Astrocyte of the hippocampus (primary cell): Measurements from ENCODE around the gene CPVL.

ENCODE experiments used
- DNase-seq: peaks from one replicate; pipeline ENCODE4 v3.0.0; 2011; ENCODE audit warnings: low read depth, low spot score

CPVL gene

GRCh38 chr7:29156907-29157452 lies 10.6 kb upstream of the CPVL start:
- DNase-seq: no peak

DNA sequence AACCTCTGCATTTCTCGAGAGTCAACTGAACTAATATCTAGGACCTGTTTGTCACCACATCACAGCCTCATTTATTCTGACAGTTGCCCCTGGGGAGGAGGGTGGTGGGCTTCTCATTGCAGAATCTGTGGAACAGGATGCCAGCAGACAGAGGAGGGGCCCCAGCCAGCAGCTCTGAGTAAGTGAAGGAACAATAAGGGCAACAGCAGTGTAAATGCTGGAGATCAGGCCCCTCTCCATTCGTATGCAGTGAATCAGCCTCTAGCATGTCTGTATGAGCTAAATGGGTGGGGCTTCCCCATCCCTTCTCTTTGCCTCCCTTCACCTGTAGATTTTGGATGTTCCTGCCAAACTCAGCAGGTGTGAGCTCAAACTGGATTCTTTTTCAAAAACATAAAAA lies 7.7 kb upstream of the CPVL start:
- DNase-seq: no peak

DNA sequence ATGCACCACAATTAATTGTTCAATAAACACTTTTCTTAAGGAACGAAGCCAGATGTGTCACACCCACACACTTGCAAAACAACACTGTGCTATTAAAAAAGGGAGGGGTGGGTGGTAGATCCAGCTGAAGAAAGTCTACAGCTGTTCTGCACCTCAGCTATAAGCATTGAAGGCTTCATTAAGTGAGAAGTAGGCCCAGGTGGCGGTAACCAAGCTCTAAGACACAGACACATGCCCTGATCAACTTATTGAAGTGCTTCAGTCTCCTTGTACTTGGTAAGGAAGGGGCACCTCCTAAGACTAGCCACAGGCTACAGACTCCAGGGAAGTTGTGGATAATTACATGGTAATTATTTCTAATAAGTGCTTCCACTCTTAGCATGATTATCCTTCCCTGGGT lies 4.5 kb upstream of the CPVL start:
- DNase-seq: no peak

DNA sequence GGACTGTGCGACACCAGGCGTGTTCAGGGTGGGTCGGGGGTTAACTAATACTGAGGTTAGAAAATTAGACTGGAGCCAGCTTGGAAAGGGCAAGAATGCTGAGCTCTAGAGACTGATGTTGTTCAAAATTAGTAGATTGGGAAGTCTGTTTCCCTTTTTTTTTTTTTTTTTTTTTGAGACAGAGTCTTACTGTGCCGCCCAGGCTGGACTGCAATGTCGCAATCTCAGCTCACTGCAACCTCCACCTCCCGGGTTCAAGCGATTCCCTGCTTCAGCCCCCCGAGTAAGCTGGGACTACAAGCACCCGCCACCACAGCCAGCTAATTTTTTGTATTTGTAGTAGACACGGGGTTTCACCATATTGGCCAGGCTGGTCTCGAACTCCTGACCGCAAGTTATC lies 2.7 kb upstream of the CPVL start:
- no peak for DNase-seq

DNA sequence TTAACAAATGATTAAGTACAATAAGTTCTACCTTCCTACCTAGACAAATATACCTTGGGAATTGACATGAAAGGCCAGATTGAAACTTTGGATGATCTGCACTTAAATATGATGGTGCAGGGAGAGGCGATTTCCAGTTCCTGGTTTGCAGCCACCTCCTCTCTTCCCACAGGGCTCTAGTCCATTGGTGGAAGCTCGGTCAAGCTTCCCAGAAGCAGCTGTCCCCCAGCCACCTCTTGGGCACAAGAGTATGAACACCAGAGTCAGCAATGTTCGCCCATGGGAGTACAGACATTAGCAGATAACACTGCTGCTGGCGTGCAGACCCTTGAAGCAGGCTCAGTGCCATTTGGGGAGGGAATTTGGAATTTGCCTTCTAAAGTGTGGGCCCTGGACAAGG lies 1.5 kb upstream of the CPVL start:
- DNase-seq: no peak

- peak; percentile 52 for DNase-seq
Measured at GRCh38 chr7:29146888-29147609, 712 bp upstream of the CPVL start.

- DNase-seq: no peak
Measured at GRCh38 chr7:29145553-29146056, 732 bp downstream of the CPVL start.

DNA sequence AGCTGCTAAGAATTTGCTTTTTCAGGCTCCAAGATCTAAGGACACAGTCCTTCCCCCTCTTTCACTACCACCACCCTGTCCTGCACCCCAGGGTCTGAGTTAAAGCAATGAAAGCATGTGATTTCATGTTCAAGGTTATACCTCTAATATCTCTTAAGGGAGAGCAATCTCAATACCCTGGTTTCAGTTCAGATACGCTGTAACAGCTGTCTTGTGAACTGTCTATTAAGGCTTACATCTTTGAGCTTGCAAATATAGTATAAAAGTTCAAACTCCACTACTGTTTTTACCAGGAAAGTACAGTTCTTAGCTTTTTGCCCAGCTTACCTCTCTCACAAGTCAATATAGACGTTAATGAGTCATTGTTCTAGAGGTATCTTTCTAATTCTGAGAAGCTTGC lies 2.6 kb downstream of the CPVL start:
- DNase-seq: no peak

DNA sequence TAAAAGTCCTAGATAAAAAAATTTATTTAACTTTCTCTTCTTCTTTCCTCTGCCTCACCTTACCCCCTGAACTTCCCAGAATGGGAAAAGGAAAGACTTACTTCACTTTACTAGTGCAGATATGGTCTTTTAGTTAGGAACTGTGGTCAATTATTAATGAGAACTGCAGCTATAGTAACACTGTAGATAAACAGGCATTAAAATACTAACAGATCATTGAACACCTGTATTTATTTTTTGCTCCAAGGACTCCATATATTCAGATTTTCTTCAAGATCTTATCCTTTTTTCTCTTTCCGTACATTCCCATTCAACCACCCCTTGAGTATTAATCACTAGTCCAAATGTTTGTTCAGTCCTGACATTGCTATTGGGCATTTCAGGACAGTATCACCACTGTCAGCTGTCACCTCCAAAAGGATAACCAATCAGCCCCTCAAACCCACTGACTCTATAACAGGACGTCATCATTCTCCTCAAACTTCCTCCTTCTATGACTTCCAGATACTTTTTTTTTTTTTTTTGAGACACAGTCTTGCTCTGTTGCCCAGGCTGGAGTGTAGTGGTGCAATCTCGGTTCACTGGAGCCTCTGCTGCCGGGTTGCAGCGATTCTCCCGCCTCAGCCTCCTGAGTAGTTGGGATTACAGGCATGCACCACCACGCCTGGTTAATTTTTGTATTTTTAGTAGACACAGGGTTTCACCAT lies 4.2 kb downstream of the CPVL start:
- DNase-seq: no peak

DNA sequence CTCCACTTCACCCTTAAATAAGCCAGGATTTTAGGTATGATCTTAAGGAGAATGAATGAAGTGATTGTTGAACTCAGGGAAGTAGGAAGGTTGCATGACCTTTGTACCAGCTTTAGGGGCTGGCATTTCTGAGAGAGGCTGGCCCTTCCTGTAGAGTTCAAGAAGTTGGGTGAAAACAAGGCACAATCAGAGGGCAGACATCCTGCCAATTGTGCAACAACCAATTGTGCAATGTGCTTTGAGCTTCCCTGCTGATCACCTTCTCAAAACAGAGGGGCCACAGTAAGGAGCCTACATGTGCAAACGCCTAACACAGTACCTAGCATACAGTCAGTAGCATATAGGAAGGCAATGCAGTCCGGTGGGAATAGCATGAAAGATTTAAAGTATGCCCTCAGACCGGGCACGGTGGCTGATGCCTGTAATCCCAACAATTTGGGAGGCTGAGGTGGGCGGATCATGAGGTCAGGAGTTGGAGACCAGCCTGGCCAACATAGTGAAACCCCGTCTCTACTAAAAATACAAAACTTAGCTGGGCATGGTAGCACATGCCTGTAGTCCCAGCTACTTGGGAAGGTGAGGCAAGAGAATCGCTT lies 5.4 kb downstream of the CPVL start:
- no peak for DNase-seq

DNA sequence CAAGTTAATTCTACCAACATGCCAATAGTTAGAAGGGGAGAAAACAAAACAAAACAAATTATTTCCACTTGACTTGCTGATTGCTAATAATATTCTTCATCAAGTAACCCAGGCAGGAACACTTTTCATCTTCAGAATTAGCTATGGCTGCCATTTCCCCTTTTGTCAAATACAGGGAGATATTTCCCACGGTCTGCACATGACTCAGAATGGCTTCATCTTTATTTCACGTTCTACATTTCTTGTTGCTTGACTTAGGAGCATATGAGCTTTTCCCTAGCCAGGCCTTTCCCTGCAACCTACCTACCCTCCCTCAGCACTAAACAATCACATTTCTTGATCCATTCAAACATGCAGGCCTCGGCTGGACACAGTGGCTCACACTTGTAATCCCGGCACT lies 6.5 kb downstream of the CPVL start:
- peak; percentile 21 for DNase-seq

DNA sequence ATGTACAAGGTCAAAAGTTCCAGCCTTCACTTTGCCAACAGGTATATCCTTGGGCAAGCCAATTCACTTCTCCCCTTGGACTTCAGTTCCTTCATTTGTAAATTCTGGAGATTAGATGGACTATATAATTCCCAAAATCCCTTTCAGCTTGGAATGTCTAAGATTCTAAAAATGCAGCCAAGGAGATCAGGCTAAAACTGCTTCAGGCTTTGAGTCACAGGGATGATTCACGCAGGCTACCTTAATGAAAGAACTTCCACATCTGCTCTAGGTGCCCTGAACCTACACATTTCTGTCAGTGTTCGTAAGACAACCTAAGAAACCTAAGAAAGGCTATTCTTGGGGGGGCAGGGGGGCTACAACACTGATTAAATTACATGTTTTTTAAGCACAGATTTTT lies 7.1 kb downstream of the CPVL start:
- peak; percentile 65 for DNase-seq

- DNase-seq: no peak
Measured at GRCh38 chr7:29138588-29138987, 7.7 kb downstream of the CPVL start.

GRCh38 chr7:29135846-29136245 lies 10.5 kb downstream of the CPVL start:
- no peak for DNase-seq

GRCh38 chr7:29132980-29133379 lies 13.4 kb downstream of the CPVL start:
- no peak for DNase-seq

DNA sequence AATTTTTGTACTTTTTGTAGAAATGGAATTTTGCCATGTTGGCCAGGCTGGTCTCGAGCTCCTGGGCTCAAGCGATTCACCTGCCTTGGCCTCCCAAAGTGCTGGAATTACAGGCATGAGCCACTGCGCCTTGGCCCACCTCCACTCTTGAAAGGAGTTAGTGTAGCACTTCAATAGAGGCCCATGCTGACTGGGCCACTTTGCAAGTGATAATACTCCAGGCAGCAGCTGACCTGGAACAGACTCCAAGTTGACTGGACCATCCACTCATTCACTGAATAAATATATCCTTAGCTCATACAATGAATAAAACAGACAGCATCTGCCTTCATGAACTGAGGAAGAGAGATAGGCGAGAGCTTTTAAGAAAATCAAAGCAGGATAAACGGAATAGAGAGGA lies 14.7 kb downstream of the CPVL start:
- DNase-seq: no peak

- DNase-seq: no peak
Measured at GRCh38 chr7:29130096-29130495, 16.2 kb downstream of the CPVL start.

DNA sequence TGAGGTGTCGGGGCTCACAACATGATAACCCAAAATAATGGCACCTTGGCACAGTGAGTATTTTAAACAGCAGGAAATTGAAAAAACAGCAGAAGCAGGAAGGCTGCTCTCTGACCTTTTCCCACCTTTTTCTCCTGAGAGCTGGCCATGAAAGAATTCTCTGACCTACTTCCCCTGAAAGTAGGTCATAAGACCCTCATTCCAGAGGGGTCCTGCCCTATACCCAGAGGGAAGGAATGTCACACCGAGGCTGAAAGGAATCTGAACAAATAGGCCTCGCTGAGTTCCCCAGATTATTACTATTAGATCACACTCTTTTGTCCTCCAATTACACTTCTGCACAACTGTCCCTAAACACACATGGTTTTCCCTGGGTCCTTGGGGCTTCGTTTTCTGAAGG lies 18.8 kb downstream of the CPVL start:
- no peak for DNase-seq

DNA sequence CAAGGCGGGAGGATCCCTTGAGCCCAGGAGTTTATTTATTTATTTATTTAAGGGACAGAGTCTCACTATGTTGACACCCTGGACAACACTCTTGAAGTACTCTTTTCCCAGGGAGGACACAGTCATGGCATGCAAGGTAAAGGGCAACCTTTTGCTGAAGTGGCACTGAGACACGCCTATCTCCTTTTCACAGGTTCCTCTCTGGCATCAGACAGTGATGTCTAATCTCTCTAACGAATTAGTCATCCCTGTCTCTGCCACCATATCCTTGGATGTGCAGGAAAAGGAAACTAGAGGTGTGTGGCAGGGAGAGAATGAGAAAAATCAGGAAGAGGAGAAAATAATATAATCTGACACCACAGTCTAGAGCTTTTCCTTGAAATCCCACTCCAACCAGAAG lies 19.5 kb downstream of the CPVL start:
- no peak for DNase-seq

DNA sequence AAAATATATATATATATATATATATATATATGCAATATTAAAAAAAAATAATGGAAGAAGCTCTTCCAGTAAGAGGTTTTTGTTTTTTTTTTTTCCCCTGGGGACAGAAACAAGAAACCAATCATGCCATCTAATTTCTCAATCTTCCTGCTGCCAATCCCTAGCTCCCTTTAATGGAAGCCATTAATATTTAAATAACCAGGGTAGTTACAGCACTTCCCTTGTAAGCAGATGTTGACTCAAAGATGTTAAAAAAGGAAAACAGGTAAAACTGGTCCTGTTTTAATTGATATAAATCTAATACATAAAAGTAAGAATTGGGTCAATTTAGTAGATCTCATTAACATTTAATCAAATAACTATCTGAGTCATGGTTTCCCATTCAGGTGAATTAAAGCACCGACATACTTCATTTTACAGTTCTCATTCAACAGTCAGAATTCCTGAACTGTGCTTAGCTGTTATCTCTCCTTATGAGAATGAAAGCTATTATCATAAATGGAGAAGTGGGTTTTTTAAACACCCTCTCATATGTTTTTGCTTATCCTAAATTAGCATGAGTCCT lies 22.6 kb downstream of the CPVL start:
- DNase-seq: no peak

- DNase-seq: no peak
Measured at GRCh38 chr7:29122759-29123158, 23.6 kb downstream of the CPVL start.

DNA sequence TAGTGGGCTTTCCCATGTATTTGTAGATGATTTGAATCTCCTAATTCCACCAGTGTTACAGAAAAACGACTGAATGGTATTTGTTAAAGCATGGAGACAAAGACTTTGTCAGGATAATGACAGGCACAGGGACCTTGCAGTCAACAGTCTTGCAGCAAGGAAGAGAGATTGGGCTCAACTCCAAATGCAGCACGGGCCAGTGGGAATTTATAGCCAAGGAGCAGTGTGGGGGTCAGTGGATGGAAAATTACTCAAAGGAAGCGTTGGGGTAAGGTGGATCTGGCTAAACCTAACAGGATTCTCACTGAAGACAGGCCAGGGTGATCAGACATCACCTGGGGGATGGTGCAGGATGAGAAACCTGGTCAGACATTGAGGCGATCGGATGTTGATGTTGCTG lies 24.3 kb downstream of the CPVL start:
- DNase-seq: no peak
